HG02588 (cell line): Measurements from ENCODE around the gene SPAG6.
A peak's percentile ranks its signal among the peaks of the same experiment; 100 is the strongest.

Experiments used
- ATAC-seq: cut with Tn5 transposase; IDR thresholded peaks from one replicate; pipeline ENCODE4 v1.9.1; 2021; ENCODE audit warnings: mild to moderate bottlenecking, moderate library complexity; ENCODE audit not compliant: unreplicated experiment

SPAG6 gene

DNA sequence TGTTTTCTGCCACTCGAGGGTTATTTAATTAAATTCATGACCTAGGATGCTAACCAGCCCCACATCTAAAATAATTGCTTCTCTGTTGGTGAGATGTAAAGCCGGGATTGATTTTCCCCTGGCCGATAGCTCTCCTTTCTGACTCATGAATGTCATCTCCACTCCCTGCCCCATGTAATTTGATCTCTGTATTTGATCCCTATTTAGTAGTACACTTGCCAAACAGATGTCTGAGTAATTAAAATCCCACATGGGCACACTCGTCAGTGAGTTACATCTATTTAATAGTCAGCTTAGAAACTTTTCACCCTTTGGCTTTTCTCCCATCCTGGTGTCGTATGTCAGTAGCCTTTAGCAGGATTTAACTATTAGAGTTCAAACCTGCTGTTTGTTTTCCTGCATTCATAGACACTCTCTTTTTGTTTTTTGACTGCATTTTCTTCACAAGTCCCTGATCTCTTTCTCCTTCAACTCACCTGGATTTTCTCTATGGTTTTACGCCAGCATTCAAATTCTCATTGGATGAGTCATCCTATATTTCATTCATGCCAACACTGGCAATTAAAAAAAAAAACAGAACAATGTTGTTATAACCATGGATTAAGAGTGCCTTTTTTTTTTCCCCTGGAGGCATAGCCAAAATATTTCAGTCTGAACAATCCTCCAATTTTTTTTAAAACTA is 82.7 kb downstream of the SPAG6 start:
- ATAC-seq: no peak

DNA sequence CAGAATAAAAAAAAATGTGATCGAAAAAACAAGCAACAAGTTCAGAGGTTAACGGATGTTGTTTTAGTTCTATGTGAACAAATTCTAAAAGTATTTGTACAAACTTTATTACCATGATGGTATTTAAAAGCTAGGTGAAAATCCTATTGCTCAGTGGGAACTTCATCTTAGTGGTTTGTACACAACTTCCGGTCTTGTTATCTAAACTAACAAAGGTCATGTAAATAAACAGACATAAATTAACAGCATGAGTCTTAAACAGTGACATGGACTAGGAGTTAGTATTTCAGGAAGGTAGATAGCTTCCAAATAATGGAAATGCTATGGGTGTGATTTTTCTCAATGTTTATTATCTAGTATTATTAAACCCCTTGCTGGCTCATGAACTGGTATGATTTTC is 83.8 kb downstream of the SPAG6 start:
- no peak for ATAC-seq

DNA sequence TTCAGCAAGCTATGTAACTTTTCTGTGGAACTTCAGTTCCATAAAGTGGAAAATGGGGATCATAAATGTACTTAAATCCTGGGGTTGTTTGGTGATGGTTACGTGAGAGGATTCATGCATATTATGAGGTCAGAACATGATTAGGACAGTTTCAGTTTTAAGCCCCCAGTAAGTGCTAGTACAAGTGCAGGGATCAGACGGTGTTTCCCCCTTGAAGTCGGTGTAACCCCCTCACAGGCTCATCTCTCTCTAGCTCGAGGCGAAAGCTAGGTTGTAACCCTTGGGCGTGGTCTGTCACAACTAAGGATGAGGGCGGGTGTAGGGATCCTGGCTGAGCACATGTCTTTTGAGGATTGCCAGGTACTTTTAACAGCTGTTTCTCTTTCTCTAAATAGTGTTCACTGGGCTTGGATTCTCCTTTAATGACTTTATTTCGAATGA is 84.7 kb downstream of the SPAG6 start:
- no peak for ATAC-seq

DNA sequence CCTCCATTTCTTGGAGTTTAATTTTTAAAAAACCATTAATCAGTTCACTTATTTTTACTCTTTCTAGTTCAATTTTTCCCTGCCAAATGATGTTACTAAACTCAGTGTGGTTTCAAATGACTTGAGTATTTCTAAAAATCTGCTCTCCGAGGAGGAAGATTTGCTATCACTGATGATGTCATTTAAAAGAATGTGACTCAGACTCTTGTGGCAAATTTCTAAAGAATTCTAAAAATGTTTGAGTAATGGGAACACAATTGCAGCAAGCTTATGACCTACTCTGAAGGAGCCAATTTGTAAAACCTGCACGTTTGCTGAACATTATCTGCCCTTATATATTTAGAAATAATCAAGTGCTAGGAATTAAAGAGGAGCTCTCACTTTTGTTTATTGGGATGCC is 88.6 kb downstream of the SPAG6 start:
- ATAC-seq: no peak

DNA sequence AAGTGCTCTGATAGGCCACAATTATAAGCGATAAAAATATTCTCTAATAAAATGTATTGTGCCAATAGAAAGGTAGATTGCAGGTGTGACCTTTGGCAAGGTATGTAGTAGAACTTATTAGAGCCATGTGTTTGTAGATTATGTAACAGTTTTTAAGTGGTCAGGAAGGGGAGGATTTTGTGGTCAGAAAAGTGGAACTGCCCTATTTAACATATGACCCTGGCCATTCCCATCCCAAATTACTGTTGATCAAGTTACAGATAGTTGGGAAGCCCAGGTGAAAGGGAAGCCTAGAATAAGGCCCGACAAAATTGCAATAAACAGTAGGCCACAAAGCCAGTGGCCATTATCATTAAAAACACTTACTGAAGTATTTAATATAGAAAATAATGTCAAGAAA is 89.2 kb downstream of the SPAG6 start:
- no peak for ATAC-seq

DNA sequence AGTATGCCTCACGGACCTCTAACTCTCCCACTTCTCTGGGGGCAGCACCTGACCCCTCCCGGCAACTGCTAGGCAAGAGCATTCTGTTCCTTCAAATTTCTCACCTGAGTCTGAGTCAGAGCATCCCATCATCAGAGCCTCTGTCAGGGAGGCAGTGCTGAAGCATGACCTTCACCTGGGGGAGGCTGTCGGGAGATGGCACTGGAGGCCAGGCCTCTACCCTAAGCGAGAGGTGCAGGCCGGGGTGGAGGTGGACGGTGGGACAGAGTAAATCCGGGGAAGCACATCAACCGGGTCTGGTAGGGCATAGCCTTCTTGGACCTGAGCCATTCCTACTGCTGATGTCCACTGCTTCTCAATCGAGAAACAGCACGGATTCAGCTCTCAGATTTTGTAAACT is 90.4 kb downstream of the SPAG6 start:
- ATAC-seq: no peak

DNA sequence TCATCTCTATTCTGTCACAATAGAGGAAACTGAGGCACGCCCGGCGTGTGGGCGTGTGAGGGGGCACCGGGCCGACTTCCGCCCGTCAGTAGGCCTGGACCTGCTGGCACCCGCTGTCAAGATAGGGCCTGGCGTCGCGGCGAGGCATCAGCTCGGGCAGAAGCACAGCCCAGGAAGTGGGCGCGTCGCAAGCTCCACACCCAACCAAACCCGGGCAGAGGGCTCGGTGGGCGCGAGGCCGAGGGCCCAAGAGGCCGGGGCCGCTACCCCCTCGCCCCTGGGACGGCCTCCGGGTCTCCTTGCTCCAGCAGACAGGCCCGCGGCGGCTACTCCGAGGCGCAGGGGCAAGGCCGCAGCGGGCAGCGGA is 91.2 kb downstream of the SPAG6 start:
- peak; percentile 32 for ATAC-seq

DNA sequence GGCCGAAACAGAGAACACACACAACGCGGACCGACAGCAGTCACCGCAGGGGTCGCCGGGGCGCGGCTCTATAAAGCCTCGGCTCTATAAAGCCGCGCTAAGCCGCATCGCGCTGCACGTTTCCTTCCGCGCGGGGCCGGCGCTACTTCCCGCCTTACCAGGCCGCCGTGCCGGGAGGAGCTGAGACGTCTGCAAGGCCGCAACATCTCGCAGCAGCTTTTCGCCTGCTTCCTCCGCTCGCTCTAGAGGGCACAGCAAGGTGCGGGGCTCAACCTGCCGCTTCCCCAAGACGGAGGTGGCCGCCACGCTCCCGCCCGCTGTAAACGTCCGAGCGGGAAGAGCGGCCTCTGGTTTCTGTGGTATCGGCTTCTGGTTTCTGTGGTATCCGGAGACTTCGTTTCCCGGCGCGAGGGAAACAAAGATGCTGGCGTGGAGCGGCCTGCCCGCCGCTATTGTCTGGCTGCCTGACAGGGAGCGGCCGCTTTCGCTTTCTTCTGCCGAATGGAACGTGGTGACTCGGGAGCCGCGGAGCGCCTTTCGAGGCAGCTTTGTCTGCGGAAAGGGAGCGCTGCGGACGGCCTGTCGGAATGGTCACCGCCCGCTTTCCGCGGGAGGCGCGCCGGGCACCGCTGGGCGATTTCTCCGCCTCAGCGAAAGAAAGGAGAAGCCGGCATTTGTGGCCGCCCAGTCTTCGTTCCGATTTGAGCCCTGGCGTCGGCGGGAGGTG is 91.8 kb downstream of the SPAG6 start:
- ATAC-seq: peak; percentile 81

DNA sequence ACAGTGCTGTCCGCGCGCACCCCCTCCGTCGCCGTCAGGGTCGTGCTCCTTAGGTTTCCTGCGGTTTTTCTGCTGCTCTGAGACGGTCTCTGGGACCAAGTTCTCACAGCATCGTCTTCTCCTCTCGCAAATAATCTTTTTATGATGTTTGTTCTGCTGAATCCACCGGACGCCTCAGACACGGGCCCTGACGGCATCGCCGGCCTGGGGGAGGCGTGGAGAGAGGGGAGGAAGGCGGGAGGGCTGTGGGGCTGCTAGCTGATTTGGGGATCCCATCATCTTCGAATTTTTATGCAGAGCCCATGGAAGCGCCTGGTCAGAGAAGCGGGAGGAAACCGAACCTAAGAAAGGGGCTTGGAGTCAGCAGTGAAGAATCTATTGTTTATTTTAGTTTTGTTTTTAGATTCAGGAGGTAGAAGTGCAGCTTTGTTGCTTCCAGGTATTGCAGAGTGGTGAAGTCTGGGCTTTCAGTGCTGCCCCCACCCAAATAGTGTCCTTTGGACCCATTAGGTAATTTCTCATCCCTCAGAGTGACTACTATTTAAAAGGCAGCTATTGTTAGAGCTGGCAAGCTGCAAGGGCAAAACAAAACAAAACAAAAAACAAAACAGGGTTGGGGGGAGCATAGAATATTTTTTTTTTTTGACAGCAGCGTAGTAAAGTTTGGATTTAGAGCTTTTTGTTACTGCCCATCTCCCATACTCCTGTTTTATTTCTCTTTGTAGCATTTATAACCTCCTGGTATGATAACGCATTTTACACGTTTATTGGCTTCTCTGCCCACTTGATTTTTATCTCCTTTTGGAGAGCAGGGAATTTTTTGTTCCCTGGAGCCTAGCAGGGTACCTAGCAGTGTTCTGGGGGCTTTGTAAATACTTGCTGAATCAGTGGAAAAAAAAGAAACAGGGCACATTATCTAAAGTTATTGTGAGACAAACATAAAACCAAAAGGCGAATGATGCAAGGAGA is 92.6 kb downstream of the SPAG6 start:
- ATAC-seq: peak; percentile 30

DNA sequence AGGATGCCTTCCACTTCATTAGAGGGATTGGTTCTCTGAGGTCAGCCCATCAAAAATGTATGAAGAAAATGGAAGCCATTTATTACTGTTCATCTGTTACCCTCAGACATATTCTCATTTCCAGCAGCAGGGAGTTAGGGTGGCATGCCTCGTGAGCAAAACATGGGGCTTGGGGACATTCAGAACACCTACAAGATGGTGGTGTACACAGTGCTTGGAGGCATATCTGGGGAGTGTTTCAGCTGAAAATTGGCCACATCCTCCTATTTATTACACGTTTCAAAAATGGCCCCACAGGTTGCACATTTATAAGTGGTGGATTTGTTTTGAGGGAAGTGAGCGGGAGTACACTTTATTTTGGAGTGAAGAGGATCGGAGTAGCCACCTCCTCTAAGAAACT is 93.4 kb downstream of the SPAG6 start:
- ATAC-seq: no peak

DNA sequence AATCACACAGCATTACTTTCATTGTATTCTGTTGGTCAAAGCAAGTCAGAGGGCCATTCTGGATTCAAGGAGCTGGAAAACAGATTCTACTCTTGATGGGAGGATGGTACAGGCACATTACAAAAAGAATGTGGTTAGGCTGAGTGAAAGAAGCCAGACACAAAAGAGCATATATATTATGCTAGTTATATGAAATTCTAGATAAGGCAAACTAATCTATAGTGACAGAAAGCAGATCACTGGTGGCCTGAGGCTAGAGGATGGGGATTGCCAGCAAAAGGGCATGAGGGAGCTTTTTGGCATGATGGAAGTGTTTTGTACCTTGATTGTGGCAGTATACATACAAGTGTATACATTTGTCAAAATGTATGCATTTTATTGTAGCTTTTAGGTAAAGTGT is 96.8 kb downstream of the SPAG6 start:
- ATAC-seq: no peak

DNA sequence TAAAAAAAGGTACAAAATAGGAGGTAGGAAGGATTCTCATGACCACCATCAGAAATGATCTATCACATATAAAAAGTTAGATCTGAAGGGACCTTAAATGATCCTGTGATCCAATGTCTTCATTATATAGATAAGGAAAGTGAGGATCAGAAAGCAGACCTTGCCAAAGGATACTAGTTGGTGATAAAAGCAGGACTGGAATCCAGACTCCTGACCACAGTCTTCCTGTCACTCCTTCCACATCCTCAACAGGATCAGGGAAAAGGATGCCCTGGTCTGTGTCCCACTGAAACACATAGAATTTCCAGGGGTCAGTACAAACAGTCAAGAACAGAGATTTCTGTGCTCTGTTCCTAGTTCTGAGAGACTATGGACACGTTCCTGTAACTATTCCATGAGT is 97.2 kb downstream of the SPAG6 start:
- ATAC-seq: no peak

DNA sequence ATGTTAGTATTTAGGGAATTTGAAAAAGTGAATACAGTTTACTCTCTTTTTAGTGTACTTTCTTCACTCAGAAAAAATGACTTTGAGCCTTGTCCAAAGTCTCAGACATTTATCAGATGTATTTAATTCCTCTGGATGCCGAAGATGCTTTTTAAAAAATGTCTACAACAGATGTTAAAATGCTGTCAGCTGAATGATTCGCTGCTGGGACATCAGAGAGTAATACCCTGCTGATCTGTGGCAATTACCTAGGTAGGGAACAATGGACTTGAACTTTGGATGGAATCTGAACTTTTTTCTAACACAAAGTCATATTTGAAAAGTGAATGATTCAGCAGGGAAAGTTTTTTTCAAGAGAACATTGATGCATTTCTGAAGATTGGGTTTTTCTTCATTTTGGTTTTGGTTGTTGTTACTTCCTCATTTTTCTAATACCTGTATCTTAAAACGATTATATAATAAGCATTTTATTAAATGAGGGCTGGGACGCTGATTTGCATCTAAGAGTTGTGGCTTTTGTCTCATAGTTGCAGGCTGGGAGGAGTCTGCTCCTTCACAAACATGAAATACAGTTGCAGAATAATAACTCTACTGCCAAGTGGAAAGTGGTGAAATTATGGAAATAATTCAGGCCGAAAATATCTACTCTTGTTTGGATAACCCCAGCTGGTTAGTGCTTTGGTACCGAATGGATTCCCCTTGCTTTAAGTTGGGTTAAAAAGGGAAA is 98.0 kb downstream of the SPAG6 start:
- ATAC-seq: no peak

DNA sequence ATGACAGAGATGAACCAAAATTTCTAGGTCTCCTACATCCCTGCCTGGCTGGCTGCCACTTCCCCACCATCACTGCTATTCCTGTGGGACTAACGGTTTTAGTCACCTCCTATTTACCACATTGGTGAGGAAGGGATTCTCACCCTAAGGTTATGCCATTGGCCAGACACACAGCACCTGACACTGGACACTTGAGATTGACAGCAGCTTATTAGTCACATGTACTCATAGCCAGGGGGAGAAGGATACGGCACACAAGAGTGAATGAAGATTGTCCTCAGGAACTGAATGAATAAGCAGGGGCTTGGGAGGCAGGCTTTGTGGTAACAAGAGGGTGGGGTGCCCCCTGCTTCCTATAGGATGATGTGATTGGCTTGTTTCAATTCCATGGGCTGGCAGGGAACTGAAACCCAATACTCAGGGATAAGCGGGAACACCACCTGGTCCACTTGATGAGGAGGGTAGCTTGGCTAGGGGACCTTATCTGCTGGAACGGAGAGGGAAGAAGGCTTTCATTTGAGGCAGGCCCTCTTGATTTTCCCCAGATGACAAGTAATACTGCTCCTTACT is 99.0 kb downstream of the SPAG6 start:
- no peak for ATAC-seq

DNA sequence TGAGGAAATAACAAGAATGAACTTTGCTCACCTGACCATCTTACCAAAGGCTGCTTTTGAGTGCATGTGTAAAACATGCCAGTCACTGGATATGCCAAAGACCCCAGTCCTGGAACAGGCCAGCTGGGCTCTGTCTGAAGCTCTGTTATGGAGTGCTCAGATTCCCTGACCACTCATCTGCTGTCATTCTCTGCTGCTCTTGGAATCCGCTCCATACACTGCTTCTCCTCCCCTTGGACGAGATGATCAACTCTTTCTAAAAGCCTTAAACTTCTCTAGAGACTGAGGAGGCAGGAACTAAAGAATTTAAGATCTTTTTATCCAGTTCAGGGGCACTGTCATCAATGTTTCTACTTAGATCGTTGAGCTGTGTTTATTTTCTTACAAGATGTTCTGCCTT is 100.2 kb downstream of the SPAG6 start:
- ATAC-seq: no peak

DNA sequence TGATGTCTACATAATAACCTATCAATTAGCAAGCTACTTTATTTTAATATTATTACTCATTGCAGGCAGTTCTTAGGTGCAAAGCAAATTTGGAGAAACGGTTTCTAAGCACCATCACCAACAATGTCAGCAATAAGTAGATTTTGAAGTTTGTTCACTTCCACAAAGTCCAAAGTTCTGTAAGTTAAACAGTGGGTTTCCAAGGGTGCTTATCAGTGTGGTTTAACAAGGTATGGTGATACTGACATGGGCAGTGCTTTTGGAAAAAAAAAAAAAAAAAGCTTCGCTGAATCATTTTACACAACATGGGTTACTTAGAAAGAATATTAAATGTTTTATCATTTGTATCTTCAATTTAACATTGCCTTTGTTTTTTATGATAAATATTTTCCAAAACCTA is 101.8 kb downstream of the SPAG6 start:
- ATAC-seq: no peak

DNA sequence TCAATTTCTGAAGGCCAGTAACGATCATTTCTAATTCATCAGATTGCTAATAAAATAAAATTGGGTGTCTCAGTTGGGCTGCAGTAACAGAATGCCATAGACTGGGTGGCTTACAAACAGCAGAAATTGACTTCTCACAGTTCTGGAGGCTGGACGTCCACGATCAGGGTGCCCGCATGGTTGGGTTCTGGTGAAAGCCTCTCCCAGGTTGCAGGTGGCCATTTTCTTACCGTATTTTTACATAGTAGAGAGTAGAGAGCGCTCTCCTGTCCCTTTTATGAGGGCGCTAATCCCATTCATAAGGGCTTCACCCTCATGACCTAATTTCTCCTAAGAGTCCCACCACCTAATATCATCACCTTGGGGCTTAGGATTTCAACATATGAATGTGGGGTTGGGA is 106.0 kb downstream of the SPAG6 start:
- ATAC-seq: no peak

DNA sequence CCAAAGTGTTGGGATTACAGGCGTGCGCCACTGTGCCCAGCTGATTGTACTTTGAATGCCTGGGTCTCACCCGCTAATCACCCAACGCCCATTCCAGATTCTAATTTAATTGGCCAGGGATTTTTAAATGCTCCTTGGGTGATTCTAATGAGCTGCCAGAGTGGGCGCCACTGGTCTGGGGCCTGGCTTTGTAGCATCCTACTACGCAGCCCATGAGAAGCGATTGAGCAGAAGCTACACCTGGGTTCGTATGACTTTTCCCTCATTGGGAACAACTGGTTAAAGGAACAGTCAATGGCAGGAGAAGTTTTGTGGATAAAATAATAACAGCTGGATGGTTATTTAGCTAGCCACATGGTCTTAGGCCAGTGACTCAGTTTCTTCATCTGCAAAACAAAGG is 108.0 kb downstream of the SPAG6 start:
- ATAC-seq: no peak

DNA sequence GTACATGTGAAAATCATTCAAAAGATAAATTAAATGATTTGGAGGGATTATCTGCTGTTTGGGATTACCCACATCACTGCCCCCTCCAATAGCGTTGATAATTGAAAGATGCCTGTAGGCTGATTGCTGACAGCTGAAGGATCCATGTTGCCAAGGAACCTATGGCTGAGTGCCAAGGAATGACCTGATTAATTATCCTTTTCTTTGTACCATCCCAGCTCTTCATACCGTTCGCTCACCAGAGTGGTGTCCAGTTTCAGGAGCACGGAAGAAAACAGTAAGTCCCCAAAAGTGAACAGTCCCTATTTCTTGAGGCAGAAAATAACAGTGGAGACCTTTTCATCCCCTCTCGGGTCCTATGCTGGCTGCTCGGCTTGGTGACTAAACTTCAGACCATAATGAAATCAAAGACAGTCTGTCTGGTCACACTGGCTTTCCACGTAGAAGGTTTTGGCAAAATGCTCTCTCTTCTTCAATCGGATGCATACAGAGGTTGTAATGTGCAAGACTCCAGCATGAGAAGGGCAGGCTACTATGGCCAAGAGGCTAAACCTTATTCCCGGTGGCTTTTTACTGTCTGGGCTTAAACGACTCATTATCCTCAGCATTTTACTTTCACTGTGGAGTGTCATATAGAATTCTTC is 108.8 kb downstream of the SPAG6 start:
- ATAC-seq: no peak

DNA sequence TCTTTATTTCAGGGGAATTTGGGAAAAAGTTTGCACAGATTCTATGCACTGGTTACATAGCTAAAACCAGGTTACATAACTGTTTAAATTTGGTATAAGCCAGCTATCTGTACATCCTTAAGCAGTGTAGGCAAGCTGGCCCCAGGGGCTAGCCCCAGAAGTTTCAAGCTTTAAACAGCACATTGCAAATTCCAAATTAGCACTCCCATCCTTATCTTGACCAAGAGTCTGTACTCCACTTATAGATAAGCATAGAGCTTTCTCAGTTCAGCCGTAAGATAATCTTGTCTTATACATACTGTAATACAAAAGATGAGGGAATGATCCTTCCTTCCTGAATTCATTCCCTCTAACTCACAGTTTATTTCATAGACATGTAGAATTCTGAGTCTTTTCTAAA is 109.3 kb downstream of the SPAG6 start:
- ATAC-seq: no peak
